ENCODE measurements around the gene COX6B2. TPM values are rescaled to one million over a fixed set of nuclear protein-coding genes. Genes with fewer than 3 reads are reported as not detected.
A peak's percentile ranks its signal among the peaks of the same experiment; 100 is the strongest.

COX6B2 gene
- polyA plus RNA-seq, 1 of the 3 experiments (the other 2 are of a cell fraction), result 0.74 TPM

GRCh38 chr19:55301459-55302317, 52.8 kb downstream of the COX6B2 start (continued):
- TF ChIP-seq, protein P1, sequence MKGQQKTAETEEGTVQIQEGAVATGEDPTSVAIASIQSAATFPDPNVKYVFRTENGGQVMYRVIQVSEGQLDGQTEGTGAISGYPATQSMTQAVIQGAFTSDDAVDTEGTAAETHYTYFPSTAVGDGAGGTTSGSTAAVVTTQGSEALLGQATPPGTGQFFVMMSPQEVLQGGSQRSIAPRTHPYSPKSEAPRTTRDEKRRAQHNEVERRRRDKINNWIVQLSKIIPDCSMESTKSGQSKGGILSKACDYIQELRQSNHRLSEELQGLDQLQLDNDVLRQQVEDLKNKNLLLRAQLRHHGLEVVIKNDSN (IDR thresholded peaks at IDR 0.05; ENCODE audit: borderline replicate concordance, low read depth), result no peak
- TF ChIP-seq, protein P2, sequence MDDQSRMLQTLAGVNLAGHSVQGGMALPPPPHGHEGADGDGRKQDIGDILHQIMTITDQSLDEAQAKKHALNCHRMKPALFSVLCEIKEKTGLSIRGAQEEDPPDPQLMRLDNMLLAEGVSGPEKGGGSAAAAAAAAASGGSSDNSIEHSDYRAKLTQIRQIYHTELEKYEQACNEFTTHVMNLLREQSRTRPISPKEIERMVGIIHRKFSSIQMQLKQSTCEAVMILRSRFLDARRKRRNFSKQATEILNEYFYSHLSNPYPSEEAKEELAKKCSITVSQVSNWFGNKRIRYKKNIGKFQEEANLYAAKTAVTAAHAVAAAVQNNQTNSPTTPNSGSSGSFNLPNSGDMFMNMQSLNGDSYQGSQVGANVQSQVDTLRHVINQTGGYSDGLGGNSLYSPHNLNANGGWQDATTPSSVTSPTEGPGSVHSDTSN (IDR thresholded peaks at IDR 0.05), result no peak
- no peak for TF ChIP-seq MXI1 (IDR thresholded peaks at IDR 0.05; ENCODE audit: low read depth, low read length)
- no peak for TF ChIP-seq IRF3 (IDR thresholded peaks at IDR 0.05; ENCODE audit: low read depth, low read length)
- TF ChIP-seq RXRA (IDR thresholded peaks at IDR 0.05; ENCODE audit: borderline replicate concordance, low read depth), result no peak

DNA sequence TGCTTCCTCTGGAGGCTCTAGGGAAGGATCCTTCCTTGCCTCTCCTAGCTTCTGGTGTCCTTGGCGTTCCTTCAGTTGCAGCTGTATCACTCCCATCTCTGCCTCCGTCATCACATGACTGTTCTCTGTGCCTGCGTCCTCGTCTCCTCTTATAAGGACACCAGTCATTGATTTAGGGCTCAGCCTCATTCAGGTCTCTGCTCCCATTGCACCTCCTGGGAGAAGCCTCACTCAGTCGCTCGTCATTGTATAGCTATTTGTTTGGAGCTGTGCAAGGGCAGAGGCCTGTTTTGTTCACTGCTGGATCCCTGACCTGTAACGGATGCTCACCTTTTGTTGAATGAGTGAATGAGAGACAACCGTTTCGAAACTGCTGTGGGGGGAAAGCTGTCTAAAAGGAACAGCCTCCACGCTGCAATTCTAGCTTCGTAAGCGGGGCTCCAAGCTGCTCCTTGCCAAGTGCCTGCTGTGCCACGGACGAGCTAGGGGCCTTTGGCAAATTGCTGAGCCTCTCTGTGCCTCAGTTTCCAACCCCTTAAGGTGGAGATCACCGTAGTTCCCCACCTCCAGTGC, 53.5 kb downstream of the COX6B2 start:
- Histone ChIP-seq H3K27me3 (ENCODE audit: insufficient read depth) (no peaks in the 10 kb centered on the region), H3K27ac (ENCODE audit: low read depth in 2 of 2, low read length in 1 of 2) (no peak overlapping the region), H3K9me3 (no peaks in the 10 kb centered on the region), H3K79me2 (ENCODE audit: insufficient read depth) (no peaks in the 10 kb centered on the region), H4K20me1 (ENCODE audit: insufficient read depth) (no peaks in the 10 kb centered on the region), H3K4me3 (ENCODE audit: low read depth in 2 of 2, low read length in 1 of 2) (no peak overlapping the region), H2AFZ (ENCODE audit: low read depth) (peak overlapping the region; percentile 68; the same call in 1 of the 2 replicates), H3K4me1 (ENCODE audit: control insufficient read depth in 1 of 2, insufficient read depth in 2 of 2, low read depth in 1 of 2, low read length in 1 of 2) (peaks cover 0 to 8% of the 10 kb centered on the region in 2 experiments; a peak in 1 of 4 replicates), H3K36me3 (replicated peaks in 1 of 2; ENCODE audit: control insufficient read depth in 1 of 2, insufficient read depth in 2 of 2, low read length in 1 of 2) (peaks cover 6 to 28% of the 10 kb centered on the region in 2 experiments), H3F3A (replicated peaks; ENCODE audit: insufficient read depth) (no peaks in the 10 kb centered on the region), H3K4me2 (no peak overlapping the region), H3K9me2 (no peaks in the 10 kb centered on the region), H3K9ac (no peak overlapping the region)
- CTCF ChIA-PET, result interaction anchor here (0.6 to 3.3 kb wide), 52 partner anchors 9 to 331 kb away, joined by 3 to 46 read pairs (median 5); partner anchors contain the start of genes COX6B2, GARIN5B, HSPBP1 and PPP6R1
- no peak for DNase-seq
- 89% methylated on average over 12 of the region's 15 CpGs for WGBS (ENCODE audit: low lambda C conversion rate)
- POLR2A ChIA-PET, result interaction anchor here (1.7 to 2.1 kb wide), 2 partner anchors 9 to 106 kb away, joined by 4 to 8 read pairs; partner anchors contain the start of gene UBE2S
- TF ChIP-seq, protein P3, sequence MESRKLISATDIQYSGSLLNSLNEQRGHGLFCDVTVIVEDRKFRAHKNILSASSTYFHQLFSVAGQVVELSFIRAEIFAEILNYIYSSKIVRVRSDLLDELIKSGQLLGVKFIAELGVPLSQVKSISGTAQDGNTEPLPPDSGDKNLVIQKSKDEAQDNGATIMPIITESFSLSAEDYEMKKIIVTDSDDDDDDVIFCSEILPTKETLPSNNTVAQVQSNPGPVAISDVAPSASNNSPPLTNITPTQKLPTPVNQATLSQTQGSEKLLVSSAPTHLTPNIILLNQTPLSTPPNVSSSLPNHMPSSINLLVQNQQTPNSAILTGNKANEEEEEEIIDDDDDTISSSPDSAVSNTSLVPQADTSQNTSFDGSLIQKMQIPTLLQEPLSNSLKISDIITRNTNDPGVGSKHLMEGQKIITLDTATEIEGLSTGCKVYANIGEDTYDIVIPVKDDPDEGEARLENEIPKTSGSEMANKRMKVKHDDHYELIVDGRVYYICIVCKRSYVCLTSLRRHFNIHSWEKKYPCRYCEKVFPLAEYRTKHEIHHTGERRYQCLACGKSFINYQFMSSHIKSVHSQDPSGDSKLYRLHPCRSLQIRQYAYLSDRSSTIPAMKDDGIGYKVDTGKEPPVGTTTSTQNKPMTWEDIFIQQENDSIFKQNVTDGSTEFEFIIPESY (IDR thresholded peaks at IDR 0.05; ENCODE audit: borderline replicate concordance, low read depth), result no peak
- TF ChIP-seq IRF3 (IDR thresholded peaks at IDR 0.05; ENCODE audit: low read depth, low read length) (no peak), POLR2AphosphoS5 (IDR thresholded peaks at IDR 0.05; ENCODE audit: low read depth, low read length) (no peak), USF2 (IDR thresholded peaks at IDR 0.05; ENCODE audit: borderline replicate concordance, low read depth, low read length) (no peak), JUND (IDR thresholded peaks at IDR 0.05) (no peak), CHD2 (IDR thresholded peaks at IDR 0.05; ENCODE audit: low read length, partially characterized antibody) (no peak), FOXJ3 (CRISPR knock-in tag; IDR thresholded peaks at IDR 0.05) (no peak)
